Measurements from ENCODE around the gene XPR1.

The XPR1 gene

DNA sequence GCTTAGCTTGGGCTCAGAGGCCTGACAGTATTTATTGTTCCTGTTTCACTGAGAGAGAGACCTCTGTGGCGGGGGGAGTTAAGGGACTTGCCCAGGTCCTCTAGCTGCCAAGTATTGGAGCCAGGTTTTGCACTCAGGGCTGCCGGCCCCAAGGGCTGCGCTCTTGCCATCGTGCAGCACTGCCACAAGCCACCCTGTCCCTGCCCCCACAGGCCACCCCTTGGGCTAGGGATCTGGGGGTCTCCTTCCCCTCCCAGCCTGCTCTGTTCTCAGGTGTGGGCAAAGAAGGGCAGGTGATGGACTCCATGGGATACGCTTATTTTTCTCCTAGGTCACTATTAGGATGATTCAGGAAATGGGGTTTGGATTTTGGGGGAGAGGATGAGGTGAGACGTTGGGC lies 289.6 kb downstream of the XPR1 start:
- no peak for DNase-seq

DNA sequence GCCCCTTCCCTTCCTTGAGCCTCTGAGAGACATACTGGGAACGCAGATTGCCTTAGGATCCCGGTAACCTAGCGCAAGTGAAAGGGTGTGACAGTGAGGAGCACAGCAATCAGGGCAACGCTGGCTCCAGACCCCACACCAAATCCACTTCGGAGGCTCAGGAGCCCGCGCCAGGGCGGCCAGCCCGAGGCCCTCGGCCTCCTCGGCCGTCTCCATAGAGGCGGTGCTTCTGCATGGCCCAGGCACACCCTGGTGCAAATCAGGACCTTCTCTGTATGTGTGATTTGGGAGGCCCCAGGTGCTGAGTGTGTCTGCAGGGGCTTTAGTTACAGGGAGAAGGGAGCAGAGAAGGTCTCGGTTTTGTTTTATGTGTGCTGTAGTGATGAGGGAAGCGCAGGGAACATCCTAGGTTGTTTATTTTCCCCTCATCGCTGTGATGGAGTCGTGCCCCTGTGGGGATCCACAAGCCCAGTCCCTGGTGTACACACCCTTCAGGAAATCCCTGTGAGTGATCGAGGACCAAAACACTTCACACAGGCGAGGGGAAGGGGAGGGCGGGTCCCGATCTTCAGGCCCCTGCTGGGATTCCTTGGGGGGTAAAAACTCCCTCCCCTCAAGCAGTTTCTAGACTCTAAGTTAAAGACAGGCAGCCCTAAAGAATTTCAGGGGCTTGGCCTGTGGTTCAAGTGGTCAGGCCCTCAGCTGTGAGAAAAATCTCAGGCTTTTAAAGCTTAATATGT lies 290.2 kb downstream of the XPR1 start:
- DNase-seq = no peak

DNA sequence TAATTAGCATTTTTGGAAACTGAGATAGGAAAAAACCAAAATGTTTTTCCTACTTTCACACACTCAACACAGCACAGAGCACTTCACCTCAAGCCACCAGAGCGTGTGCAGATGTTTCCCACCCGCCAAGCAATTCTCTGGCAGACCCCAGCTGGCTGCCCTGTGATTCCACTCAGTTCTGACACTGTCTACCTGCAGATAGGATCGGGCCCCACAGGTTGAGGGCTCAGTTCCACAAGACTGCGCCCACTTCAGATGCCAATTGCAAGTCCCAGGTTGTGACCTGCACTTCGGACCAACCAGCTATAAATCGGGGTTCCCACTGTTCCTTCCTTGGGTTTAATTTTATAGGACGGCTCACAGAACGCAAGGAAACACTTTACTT lies 290.8 kb downstream of the XPR1 start:
- DNase-seq = no peak

DNA sequence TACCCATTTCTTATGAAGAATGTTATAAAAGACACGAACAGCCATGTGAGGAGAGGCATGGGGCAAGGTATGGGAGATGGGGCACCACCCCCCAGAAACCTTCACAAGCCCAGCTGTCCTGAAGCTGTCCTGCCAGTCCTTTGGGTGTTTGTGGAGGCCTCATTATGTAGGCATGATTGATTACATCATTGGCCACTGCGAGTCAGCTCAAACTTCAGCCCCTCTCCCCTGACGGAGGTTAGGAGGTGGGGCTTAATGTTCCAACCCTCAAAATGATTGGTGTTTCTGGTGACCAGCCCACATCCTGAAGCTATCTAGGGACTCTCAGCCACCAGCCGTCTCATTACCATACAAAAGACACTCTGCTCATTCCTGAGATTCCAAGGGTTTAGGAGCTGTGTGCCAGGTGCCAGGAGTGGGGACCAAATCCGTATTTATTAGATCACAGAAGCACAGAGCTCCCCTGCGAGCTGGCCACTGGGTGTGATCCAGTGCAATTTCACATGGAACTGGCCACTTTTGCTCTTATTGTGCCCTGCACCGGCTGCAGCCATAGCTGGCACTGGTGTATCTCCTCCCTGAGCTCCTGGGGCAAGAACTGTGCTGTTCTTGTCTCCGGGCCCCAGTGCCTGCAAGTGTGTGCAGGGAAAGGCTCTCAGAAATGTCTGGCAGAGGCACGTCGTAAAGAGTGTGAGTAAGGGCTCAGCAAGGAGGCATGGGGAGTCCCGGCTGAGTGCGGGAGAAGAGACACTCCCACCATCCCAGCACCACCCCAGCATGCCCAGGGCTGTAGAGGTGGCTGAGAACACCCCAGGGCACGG lies 291.4 kb downstream of the XPR1 start:
- no peak for DNase-seq

DNA sequence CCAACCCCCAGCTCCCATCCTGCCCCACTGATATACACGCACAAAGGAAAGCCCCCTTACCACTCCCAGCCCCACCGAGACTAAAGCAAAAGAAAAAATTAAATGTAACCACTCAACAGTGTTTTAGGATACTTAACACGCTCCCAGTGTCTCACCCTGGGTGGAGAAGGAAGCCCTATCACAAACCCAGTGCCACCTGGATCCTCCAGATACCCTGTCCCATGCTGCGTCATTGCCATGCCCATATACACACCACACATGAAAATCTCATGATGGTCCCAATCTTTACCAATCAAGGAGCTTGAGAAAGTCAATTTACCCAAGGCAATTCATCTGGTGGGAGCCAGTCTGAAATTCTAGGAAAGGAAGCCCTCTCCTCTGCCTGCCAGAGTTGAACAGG lies 292.1 kb downstream of the XPR1 start:
- no peak for DNase-seq

DNA sequence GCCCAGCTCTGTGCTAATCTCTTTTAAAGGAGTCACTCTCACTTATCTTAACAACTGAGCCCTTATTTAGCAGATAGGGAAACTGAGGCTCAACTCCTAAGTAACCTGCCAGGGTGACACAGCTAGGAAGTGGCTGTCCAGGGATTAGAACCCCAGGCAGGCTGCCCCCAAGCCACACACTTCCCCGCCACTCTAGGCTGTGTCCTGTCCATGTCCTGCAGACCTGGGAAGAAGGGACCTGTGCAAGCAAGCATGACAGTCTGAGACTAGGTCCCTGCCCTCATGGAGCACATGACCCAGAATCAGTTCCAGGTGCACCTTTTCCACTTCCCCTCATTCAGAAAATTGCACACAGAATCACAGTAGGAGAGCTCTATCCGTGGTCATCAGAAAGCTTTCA lies 293.1 kb downstream of the XPR1 start:
- no peak for DNase-seq

DNA sequence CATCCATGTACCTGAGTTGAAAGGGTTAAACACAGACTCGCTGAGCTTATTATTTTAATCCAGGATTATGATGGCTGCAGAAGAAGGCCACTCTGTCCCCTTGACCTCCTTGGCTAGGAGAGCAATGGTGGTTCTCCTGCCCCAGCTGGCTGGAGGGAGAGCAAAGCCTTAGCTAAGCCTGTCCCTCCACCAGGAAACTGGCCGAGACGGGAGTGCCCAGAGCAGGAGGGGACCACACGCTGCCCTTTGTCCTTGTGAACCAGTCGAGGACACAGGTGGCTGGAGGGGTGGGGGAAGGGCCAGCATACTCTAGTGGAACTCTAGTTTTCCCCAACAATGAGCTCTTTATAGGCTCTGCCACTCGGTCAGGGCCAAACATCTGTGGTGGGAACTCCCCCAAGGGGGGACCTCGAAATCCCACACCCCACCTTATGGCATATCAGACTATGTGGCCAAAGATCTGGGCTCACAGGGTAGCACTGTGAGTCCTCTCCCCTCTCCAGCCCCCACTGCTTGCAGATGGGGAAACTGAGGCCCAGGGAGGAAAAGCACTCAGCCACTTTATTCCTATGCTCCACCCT lies 293.7 kb downstream of the XPR1 start:
- no peak for DNase-seq

DNA sequence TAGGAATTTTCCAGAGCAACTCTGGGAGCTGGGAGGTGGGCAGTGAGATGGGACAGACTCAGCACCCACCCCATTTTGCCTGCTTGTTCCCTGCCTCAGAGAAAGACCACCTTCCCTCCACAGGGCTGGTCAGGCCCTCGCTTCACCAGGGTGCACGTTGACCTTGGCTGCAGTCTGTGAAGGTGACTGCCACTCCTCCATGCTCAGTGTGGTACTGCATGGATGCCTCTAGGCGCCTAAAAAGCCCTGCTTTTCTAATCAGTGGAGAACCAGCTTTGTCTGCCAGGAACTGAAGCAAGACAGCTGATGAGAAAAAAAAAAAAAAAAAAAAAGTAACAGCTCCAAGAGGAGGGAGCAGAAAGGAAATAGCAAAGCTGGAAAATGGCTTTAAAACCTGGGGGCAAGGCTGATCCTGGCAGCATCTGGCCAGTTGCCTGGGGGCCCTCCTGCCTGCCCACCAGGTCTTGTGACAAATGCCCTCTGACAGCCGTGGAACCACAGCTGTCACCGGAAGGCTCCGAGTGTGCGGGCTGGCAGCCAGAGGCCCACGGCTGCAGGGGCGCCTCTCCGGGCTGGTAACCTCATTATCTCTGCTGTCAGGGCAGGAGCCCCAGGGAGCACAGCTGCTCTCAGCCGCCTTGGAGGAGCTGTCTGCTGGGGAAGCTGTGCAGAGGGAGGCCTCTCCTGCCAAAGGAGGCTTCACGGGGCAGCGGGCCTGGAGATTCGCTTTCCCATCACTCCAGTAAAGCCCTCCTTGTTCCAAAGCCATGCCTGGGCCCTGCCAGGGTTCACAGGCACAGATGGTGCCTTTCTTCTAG lies 294.6 kb downstream of the XPR1 start:
- DNase-seq = no peak

DNA sequence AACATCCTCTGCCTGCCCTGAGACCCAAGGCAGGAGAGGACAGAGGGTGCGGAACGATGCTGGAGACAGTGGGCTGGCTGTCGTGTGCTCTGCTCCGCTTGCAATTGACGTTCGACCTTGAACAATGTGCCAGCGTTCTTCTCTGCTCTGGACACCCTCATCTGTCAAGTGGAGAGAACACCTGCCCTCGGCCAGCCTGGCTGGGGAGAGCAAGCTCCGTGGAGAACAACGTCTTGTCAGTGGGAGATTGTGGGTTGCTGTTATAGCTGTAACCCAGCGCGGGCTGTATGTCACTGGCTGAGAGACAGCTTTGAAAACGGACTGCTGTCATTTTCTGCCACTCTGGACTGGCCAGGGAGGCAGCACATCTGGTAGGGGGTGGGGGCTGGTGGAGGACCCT lies 295.5 kb downstream of the XPR1 start:
- DNase-seq = no peak

DNA sequence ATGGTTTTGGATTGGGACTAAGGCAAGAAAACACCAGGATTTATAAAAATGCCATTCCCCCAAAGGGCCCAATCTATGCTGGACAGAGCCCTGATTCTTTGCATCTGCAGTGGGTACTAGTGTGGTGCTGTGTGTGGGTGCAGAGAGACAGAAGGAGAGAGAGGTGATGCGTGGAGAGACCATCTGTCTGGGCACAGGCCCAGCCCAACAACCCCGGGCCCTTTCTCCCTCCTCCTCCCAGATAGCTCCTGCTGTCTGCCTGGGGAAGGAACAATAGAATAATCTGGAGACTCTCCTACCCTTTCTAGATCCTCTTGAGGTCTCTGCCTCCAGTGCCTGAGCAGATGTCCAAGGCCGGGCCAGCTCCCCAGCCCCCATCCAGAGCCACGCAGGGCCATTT lies 296.0 kb downstream of the XPR1 start:
- no peak for DNase-seq

DNA sequence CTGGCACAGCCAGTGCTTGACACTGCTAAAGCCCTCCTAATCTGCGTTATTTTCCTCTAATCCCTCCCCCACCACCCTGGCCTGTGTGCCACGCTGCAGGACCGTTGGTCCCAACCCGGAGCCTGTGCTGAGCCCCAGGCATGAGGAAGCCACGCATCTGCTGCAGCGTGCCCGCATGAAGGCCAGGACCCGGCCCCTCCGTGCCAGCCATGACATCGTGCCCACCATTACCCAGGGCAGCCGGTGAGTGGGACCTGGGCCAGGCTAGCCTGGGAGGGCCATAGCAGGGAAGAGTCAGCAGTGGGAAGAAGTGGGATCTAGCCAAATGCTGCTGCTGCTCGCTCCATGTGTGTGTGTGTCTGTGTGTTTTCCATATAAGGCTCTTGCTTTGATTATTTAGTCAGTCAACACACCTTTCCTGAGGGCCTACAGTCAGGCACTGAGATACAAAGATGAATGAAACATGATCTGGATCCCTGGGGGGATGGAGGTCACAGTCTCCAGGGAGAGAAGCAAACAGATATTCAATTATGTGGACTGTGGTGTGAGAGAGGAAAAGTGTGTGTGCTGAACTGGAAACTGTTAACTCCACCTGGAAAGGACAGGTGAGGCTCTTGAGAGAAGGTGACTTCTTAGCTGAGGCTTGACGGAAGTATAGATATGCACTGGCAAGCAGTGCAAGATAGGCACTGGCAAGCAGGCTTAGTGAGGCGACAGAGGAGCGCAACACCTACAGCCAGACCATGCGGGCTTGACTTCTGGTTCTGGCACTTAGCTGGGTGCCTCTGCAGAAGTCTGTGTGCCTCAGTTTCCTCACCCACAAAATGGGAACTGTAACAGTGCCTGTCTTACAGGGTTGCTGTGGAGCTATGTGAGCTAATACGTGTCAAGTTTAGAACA lies 296.8 kb downstream of the XPR1 start:
- no peak for DNase-seq

DNA sequence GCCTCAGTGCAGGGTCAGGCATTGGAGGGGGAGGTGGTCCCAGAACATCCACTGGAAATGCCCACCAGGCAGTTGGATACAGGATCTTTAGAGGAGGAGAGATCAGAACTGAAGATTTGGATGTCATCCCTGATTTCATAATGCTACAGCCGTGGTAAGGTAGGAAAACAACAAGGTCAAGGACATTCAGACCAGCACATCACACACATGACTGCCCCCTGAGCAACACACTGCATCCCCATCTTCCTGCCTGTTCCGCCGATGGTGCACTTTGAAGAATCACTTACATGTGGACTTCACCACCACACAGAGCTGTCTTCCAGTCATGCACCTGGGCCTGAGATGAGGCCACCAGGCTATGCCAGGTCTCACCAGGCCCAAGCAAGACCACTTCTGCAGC lies 297.6 kb downstream of the XPR1 start:
- DNase-seq = no peak

DNA sequence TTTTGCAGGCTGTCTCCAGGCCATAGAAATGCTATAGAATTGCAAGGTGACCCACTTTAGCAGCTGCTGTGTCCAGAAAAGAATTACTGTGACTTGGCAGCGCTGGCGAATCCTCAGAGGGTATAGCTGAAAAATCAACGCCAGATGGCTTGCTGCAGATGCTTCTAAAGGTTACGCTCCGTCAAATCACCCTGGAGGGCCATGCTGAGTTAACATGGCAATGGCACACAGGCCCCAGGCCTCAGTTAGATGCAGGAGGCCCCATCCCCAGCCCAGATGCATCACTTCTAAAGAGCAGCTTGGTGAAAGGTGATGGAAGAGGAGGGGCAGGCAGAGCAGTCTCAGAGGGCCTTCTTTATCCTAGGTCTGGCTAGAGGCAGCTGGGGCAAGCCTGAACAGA lies 298.9 kb downstream of the XPR1 start:
- DNase-seq = no peak

DNA sequence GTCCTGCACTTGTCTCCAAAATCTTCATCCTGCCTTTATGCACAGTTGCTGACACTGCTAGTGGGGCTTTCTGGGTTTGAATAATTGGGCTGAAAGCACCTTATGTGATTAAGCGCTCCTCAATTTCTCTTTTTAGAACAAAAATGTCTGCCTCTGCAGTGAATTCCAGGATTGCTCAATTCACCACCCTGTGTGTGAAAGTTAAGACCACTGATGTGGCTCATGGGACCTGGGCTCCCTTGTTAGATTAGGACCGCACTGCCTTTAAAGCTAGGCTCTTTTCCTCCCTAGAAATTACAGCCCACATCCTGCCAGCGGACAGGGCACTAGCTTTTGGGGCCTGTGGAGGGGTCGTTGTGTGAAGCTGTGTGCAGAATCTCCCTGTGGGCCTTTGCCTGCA lies 299.7 kb downstream of the XPR1 start:
- DNase-seq = no peak

DNA sequence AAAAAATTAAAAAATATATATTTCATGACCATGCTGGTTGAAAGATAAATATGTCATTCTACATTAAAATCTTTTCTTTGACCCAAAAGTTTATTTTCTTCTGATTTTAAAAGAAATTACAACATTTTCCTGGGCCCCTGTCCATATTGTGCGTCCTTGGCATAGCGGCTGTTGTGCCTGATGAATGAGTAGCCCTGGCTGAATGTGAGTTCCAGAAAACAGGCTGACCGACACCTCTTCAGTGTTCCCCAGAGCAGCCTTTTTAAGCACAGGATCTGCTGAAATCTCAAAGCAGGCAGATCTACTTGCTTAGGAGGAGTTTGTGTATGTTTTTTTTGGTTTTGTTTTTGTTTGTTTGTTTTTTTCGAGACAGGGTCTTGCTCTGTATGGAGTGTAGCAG lies 300.6 kb downstream of the XPR1 start:
- DNase-seq = no peak

DNA sequence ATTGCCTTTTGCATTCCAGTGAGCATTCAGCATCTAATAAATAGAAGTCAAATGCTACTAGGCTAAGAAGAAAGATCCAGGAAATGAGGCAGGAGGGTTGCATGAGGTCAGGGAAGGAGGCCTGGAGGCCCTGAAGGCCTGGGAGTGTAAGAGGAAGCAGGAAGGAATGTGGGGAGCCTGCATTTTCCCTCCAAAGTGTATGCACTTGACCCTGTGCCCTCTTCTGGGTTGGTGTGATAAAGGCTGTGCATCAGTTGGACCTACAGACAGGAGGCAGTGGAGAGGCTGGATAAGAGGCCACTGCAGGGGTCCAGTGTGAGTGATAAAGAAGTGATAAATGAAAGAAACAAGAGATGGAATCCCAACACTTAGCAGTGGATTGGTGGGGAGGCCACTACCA lies 301.3 kb downstream of the XPR1 start:
- no peak for DNase-seq

DNA sequence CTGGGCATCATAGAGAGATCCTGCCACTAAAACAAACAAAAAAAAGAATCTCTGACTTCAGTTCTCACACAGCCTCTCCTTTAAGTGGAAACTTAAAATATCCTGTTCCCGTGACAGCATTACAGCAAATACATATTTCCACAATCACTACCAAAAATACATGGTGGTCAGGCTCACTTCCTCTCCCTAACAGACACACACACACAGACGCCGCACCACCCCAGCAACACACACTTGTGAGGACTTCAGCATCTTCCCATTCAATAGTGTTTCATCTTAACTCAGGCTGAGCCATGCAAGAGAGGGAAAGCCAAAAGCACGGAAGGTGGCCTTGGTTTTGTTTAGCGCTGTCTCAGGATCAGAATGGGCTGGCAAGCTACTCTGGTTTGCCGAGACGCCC lies 302.7 kb downstream of the XPR1 start:
- DNase-seq = no peak

DNA sequence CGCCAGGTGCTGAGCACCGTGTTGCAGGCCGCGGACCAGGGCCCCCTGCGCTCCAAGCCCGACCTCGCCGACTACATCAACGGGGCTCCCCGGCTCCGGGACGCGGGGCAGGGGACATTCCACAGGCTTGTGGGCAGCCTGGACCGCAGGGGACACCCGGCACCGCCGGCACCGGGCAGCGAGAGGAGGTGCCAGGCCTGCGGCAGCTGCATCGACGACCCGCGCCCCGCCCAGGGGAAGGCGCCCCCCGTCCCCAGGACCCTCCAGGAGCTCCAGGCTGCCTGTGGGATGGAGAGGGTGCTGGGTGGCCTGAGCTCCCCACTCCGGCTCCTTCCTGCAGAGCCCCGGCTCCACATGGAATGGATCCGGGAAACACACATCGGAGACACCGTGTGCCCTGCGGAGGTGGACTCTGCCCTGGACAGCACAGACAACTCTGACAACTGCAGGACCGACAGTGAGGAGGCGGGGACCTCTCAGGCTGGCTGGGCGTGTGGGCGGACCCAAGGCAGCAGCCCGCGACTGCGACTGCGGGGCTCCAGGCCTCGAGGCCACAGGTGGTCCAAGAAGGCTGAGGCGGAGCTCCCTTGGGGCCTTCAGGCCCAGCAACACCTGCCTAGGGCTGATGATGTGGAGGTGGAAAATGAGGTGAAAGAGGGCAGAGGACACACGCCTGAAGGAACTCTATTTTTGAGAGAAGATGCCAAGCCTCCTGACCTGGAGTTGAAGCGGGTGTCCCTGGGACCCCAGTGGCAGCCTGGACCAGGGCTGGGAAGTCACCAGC lies 303.7 kb downstream of the XPR1 start:
- DNase-seq = no peak

DNA sequence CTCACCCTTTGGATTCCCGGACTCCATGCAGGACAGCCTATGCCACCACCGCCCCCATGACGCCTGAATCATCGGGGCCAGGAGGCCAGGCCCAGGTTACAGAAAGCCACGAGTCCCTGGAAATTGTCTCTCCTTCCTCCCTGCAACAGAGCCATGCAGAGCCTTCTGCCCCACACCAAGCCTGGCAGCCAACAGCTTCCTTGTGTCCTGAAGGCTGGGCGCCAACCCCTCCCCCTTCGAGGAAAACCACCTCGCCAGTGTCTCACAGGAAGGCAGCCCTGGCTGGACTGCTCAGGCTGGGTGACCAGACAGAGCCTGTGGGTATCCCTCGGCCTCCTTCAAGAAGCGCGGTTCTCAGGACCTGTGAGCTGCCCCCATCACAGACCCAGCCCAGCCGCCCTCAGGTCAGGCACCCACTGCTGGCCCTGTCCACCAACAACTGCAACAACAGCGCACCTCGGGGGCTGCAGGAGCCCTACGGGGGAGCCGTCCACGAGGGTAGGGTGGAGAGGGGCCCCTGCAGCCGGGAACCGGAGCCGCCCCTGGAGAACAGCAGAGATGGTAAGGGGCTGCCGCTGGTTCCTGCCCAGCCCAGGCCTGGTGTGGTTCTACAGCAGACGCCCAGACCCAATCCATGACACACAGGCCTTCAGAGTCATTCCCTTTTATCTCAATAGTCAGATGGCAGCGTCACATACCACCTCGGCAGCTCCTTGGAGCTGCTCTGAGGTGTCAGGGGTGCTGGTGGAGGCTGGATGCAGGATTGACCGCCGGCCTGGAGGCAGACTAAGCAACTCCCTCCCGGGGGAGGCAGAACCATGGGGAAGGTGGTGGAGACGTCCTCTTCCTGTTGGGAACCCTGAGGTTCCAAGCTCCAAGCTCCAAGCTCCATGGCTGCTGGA lies 304.5 kb downstream of the XPR1 start:
- DNase-seq = no peak

DNA sequence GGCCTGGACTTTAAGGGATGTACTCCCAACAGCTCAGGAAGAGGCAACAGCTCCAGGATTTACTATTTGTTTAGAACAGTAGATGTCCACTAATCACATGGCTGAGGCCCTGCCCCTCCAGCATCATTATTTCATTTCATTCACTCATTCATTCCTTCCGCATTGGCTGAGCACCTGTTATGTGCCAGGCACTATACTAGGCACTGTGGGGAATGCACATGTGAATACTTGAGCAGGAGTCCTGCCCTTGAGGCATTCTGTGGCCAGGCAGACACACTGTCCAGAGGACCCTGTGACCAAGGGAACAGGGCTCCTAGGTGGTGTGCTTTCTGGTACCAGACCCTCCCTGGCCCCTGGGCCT lies 305.2 kb downstream of the XPR1 start:
- no peak for DNase-seq
